PC-9 (cell line): ENCODE measurements around the gene BRSK2.

Experiments used
- EZH2 ChIP-seq: fragments of 200-600 bp; sonication (generic); IDR thresholded peaks from 2 replicates; pipeline ENCODE4 v1.8.0; 2017; ENCODE audit warnings: antibody characterized with exemption, low read depth
- TF ChIP-seq, protein P1 (sequence below): fragments of 200-600 bp; sonication (generic); conservative IDR thresholded peaks from 2 replicates; pipeline ENCODE4 v1.6.1; 2017; ENCODE audit warnings: mixed run types, antibody characterized with exemption, mild to moderate bottlenecking, moderate library complexity

DNA sequence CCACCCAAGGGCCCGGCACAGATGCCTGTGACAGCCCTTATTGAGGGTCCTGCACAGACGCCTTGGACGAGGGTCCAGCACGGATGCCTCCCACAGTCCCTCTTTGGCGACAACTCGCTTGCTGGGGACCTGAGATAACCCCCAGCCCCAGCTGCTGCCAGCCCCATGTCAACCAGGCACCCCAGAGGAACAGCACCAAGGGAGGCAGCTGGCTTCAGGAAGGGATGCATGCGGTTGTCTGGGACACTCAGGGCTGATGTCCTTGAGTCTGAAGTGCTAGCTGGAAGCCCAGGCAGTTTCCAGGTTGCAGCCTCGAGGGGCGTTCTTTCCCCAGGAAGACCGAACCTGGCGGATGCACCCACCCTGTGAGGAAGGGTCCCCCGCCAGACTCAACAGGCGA, 63.0 kb downstream of the BRSK2 start:
- TF ChIP-seq EZH2 = no peak
- TF ChIP-seq, protein P1, sequence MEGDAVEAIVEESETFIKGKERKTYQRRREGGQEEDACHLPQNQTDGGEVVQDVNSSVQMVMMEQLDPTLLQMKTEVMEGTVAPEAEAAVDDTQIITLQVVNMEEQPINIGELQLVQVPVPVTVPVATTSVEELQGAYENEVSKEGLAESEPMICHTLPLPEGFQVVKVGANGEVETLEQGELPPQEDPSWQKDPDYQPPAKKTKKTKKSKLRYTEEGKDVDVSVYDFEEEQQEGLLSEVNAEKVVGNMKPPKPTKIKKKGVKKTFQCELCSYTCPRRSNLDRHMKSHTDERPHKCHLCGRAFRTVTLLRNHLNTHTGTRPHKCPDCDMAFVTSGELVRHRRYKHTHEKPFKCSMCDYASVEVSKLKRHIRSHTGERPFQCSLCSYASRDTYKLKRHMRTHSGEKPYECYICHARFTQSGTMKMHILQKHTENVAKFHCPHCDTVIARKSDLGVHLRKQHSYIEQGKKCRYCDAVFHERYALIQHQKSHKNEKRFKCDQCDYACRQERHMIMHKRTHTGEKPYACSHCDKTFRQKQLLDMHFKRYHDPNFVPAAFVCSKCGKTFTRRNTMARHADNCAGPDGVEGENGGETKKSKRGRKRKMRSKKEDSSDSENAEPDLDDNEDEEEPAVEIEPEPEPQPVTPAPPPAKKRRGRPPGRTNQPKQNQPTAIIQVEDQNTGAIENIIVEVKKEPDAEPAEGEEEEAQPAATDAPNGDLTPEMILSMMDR = no peak
